Keratinocyte (primary cell): ENCODE measurements around the gene KLHL3. TPM values are rescaled to one million over a fixed set of nuclear protein-coding genes. Genes with fewer than 3 reads are reported as not detected.

ENCODE experiments used
- DNase-seq: peaks from one replicate; pipeline ENCODE4 v3.0.0-alpha.2; 2011; ENCODE audit warnings: low read depth, missing footprints, low spot score
- FAIRE-seq: peaks from 2 replicates; lab custom pipeline; 2011; peaks lifted over from hg19 to GRCh38; lab: Jason Lieb, UNC
- H2AFZ ChIP-seq: 2 replicates; pipeline ENCODE4 v1.6.0; 2012; ENCODE audit warnings: low read length, control low read depth, inconsistent platforms; ENCODE audit not compliant: control insufficient read depth
- H3K27ac ChIP-seq: 2 replicates; pipeline ENCODE4 v1.5.1; 2011; ENCODE audit warnings: low read length; ENCODE audit not compliant: control insufficient read depth, insufficient read depth
- H3K27me3 ChIP-seq: 3 replicates; pipeline ENCODE4 v1.6.0; 2011; ENCODE audit warnings: low read length; ENCODE audit not compliant: control insufficient read depth, insufficient read depth; ENCODE audit errors: extremely low read depth
- H3K36me3 ChIP-seq, 2 experiments: 2 replicates in 1 of 2; 3 replicates in 1 of 2; pipeline ENCODE4 v1.5.1; 2011; ENCODE audit warnings: low read length in 2 of 2, mild to moderate bottlenecking in 1 of 2; ENCODE audit not compliant: control insufficient read depth in 2 of 2, insufficient read depth in 2 of 2; ENCODE audit errors: extremely low read depth in 1 of 2
- H3K4me1 ChIP-seq: 3 replicates; pipeline ENCODE4 v1.5.1; 2011; ENCODE audit warnings: low read length; ENCODE audit not compliant: control insufficient read depth, insufficient read depth; ENCODE audit errors: extremely low read depth
- H3K4me2 ChIP-seq: 3 replicates; pipeline ENCODE4 v1.6.0; 2011; ENCODE audit warnings: low read depth, low read length; ENCODE audit not compliant: control insufficient read depth, insufficient read depth; ENCODE audit errors: extremely low read depth
- H3K4me3 ChIP-seq, 3 experiments: fragments of 200-600 bp in 1 of 3; sonication (generic) in 1 of 3; 2 replicates in 2 of 3; 3 replicates in 1 of 3; pipeline ENCODE4 v1.5.1; 2011 to 2016; ENCODE audit warnings: low read length in 3 of 3, mild to moderate bottlenecking in 3 of 3, control low read depth in 2 of 3, inconsistent platforms in 1 of 3, low read depth in 1 of 3, mixed read lengths in 1 of 3, mixed run types in 1 of 3, moderate library complexity in 1 of 3; ENCODE audit not compliant: control insufficient read depth in 2 of 3, insufficient read depth in 2 of 3; ENCODE audit errors: extremely low read depth in 1 of 3
- H3K79me2 ChIP-seq: 2 replicates; pipeline ENCODE4 v1.6.0; 2012; ENCODE audit warnings: low read length; ENCODE audit not compliant: control insufficient read depth, insufficient read depth
- H3K9ac ChIP-seq: 3 replicates; pipeline ENCODE4 v1.6.0; 2011; ENCODE audit warnings: low read length; ENCODE audit not compliant: control insufficient read depth, insufficient read depth; ENCODE audit errors: extremely low read depth
- H3K9me1 ChIP-seq: 3 replicates; pipeline ENCODE4 v1.6.0; 2011; ENCODE audit warnings: low read length; ENCODE audit not compliant: control insufficient read depth, insufficient read depth; ENCODE audit errors: extremely low read depth
- H3K9me3 ChIP-seq: 2 replicates; pipeline ENCODE4 v1.5.1; 2012; ENCODE audit warnings: low read depth, low read length; ENCODE audit not compliant: control insufficient read depth
- H4K20me1 ChIP-seq: 3 replicates; pipeline ENCODE4 v1.6.0; 2011; ENCODE audit warnings: low read length; ENCODE audit not compliant: control insufficient read depth, insufficient read depth; ENCODE audit errors: extremely low read depth
- EZH2 ChIP-seq: IDR thresholded peaks from one replicate; pipeline ENCODE4 v1.6.1; 2012; ENCODE audit warnings: inconsistent platforms, mild to moderate bottlenecking, low read length, moderate library complexity
- dilution Hi-C: fragments of 300-500 bp; cut with MboI; formaldehyde crosslinking; loops from one replicate; pipeline ENCODE4 v1.7.0; 2020; ENCODE audit warnings: low sequenced_read_pairs; ENCODE audit not compliant: extremely low pct_ligation_motif_present
- polyA plus RNA-seq, 5 experiments: library from polyadenylated mRNA; depleted of rRNA in 3 of 5; stranded (reverse) in 3 of 5; stranded (forward) in 1 of 5; unstranded in 1 of 5; fragments of >200 nt; gene quantifications; 1 replicate in 1 of 5; 2 replicates in 3 of 5; 3 replicates in 1 of 5; pipeline versions ENCODE4 v1.2.1 to v1.2.3, GENCODE V29; 2011 to 2012; ENCODE audit warnings: missing spikeins in 2 of 5, low read depth in 1 of 5, low replicate concordance in 1 of 5
- TF ChIP-seq, protein P1 (sequence below), 3 experiments: IDR thresholded peaks in 1 of 3; conservative IDR thresholded peaks in 1 of 3; optimal IDR thresholded peaks in 1 of 3; 2 replicates in 2 of 3; 3 replicates in 1 of 3; pipeline versions ENCODE3 to v1.5.1; 2011; ENCODE audit warnings: low read length in 3 of 3, mild to moderate bottlenecking in 3 of 3, moderate library complexity in 2 of 3, control low read depth in 1 of 3, inconsistent platforms in 1 of 3; ENCODE audit not compliant: insufficient read depth in 2 of 3; ENCODE audit errors: extremely low read depth in 1 of 3

Gene KLHL3
- polyA plus RNA-seq, 1 donor (not counting 4 experiments of a cell fraction or from before 2014, with no cell fraction given) = 2.5 TPM

DNA sequence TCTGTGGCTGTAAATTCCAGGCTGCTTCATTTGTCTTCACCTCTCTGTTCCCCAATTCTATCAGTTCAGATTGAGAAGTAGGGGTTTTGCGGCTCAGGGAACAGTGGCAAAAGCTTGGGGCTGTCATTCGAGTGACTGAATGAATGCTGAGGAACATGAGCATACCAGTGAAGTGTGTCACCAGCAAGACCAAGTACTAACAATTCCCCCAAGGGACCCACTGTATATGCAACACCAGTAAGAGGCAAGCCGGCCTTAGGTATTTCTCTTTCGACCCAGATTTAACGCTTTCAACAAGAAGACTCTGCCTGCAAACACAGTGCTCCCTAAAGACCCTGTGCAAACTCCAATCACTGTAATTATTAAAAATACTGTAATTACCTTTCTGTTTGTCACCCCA, 25.8 kb downstream of the KLHL3 start:
- no peaks in the 10 kb centered on the region for H3K79me2 ChIP-seq
- no peaks in the 10 kb centered on the region for H3K9me3 ChIP-seq
- H3K4me1 ChIP-seq = no peaks in the 10 kb centered on the region
- H3K4me2 ChIP-seq = no peak overlapping the region
- H3K4me3 ChIP-seq = no peak overlapping the region
- no peak overlapping the region for H2AFZ ChIP-seq
- FAIRE-seq = no peak
- no peaks in the 10 kb centered on the region for H4K20me1 ChIP-seq
- no peaks in the 10 kb centered on the region for H3K27me3 ChIP-seq
- H3K36me3 ChIP-seq = no peaks in the 10 kb centered on the region
- no peak for DNase-seq
- no peak for TF ChIP-seq EZH2
- TF ChIP-seq, protein P1, sequence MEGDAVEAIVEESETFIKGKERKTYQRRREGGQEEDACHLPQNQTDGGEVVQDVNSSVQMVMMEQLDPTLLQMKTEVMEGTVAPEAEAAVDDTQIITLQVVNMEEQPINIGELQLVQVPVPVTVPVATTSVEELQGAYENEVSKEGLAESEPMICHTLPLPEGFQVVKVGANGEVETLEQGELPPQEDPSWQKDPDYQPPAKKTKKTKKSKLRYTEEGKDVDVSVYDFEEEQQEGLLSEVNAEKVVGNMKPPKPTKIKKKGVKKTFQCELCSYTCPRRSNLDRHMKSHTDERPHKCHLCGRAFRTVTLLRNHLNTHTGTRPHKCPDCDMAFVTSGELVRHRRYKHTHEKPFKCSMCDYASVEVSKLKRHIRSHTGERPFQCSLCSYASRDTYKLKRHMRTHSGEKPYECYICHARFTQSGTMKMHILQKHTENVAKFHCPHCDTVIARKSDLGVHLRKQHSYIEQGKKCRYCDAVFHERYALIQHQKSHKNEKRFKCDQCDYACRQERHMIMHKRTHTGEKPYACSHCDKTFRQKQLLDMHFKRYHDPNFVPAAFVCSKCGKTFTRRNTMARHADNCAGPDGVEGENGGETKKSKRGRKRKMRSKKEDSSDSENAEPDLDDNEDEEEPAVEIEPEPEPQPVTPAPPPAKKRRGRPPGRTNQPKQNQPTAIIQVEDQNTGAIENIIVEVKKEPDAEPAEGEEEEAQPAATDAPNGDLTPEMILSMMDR (optimal IDR thresholded peaks at IDR 0.05 in 1 of 3, IDR thresholded peaks at IDR 0.05 in 1 of 3, conservative IDR thresholded peaks at IDR 0.05 in 1 of 3; ENCODE audit: extremely low read depth in 1 of 3, insufficient read depth in 2 of 3, low read length in 3 of 3) = no peak
- no peaks in the 10 kb centered on the region for H3K9me1 ChIP-seq
- dilution Hi-C loops = no loop called here
- H3K9ac ChIP-seq = no peak overlapping the region
- no peak overlapping the region for H3K27ac ChIP-seq

DNA sequence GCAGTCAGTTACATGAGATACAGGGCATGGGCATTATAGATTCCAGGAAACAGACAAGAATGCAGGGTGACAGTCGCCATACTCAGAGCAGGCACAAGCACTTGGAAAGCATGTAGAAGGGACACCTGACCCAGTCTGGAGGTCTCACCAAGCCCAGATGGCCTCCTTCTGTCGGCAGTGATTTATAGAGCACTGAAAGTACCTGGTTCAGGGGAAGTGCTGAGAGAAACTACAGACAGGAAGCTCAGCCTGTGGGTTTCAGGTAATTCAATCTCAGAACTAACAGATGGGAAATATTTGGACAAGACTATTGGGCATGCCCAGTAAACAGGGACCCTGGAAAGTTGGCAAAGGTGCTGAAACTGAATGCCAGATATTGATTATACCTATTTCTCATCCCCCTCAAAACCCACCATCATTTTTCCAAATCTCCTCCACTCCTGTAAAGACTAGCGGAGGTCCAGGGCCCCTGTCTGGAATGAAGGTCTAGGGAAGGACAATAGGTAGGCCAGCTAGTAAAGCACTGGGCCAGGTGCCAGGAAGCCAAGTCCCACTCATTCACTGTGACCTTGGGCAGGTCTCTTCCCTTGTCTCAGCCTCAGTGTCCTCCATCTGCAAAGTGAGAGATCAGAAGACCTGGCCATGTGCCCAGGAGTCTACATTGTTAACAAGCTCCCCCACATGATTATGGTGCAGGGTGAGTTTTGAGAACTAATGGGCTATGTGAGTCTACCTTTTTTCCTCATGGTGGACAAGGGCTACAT, 26.9 kb downstream of the KLHL3 start:
- Histone ChIP-seq H3K79me2 (no peaks in the 10 kb centered on the region), H3K9me3 (no peaks in the 10 kb centered on the region), H3K36me3 (no peaks in the 10 kb centered on the region), H2AFZ (no peak overlapping the region), H3K4me2 (no peak overlapping the region), H3K4me3 (no peak overlapping the region), H3K9me1 (no peaks in the 10 kb centered on the region), H4K20me1 (no peaks in the 10 kb centered on the region), H3K4me1 (no peaks in the 10 kb centered on the region), H3K27me3 (no peaks in the 10 kb centered on the region), H3K9ac (no peak overlapping the region), H3K27ac (no peak overlapping the region)
- FAIRE-seq = no peak
- DNase-seq = no peak
- no peak for TF ChIP-seq EZH2
- TF ChIP-seq, protein P1 (optimal IDR thresholded peaks at IDR 0.05 in 1 of 3, IDR thresholded peaks at IDR 0.05 in 1 of 3, conservative IDR thresholded peaks at IDR 0.05 in 1 of 3; ENCODE audit: extremely low read depth in 1 of 3, insufficient read depth in 2 of 3, low read length in 3 of 3) = no peak
- dilution Hi-C loops = no loop called here
